Neural cell (in vitro differentiated cells): ENCODE measurements around the gene RABGEF1. TPM values are rescaled to one million over a fixed set of nuclear protein-coding genes. Genes with fewer than 3 reads are reported as not detected.

Source experiments
- H2AFZ ChIP-seq: fragments of 200-600, 300-800 bp; sonication (generic), shearing (Covaris generic); 2 replicates; pipeline ENCODE4 v1.6.0; 2014; ENCODE audit warnings: low read depth, mild to moderate bottlenecking, antibody characterized with exemption, low read length, moderate library complexity
- H3F3A ChIP-seq: fragments of 200-600 bp; shearing (Covaris generic); 2 replicates; pipeline ENCODE4 v1.6.1; 2016; ENCODE audit warnings: mild to moderate bottlenecking, moderate library complexity, mixed read lengths, antibody characterized with exemption, low read length; ENCODE audit not compliant: insufficient read depth, poor library complexity, severe bottlenecking
- H3K27ac ChIP-seq: fragments of 200-600, 300-800 bp; sonication (generic), shearing (Covaris generic); 2 replicates; pipeline ENCODE4 v1.5.1; 2014; ENCODE audit warnings: mild to moderate bottlenecking, low read length, moderate library complexity
- H3K27me3 ChIP-seq: fragments of 300-800, 200-600 bp; sonication (generic), shearing (Covaris generic); 2 replicates; pipeline ENCODE4 v1.6.0; 2014; ENCODE audit warnings: mild to moderate bottlenecking, low read depth, low read length, moderate library complexity; ENCODE audit not compliant: insufficient read depth
- H3K36me3 ChIP-seq: fragments of 300-800, 200-600 bp; sonication (generic), shearing (Covaris generic); 2 replicates; pipeline ENCODE4 v1.5.1; 2014; ENCODE audit warnings: mild to moderate bottlenecking, antibody characterized with exemption, low read length, moderate library complexity; ENCODE audit not compliant: insufficient read depth
- H3K4me2 ChIP-seq: fragments of 300-800, 200-600 bp; sonication (generic), shearing (Covaris generic); 2 replicates; pipeline ENCODE4 v1.6.0; 2014; ENCODE audit warnings: mild to moderate bottlenecking, low read length
- H3K4me3 ChIP-seq: fragments of 300-800, 200-600 bp; sonication (generic), shearing (Covaris generic); 2 replicates; pipeline ENCODE4 v1.5.1; 2014; ENCODE audit warnings: mild to moderate bottlenecking, low read length, moderate library complexity
- H3K79me2 ChIP-seq: fragments of 200-600 bp; shearing (Covaris generic); replicated peaks from 2 replicates; pipeline ENCODE4 v1.6.0; 2014; ENCODE audit warnings: mild to moderate bottlenecking, low read length, moderate library complexity; ENCODE audit not compliant: insufficient read depth
- H3K9ac ChIP-seq: fragments of 300-800, 200-600 bp; sonication (generic), shearing (Covaris generic); 2 replicates; pipeline ENCODE4 v1.6.1; 2016; ENCODE audit warnings: mild to moderate bottlenecking, low read length, mixed read lengths
- H3K9me2 ChIP-seq: fragments of 200-600 bp; shearing (Covaris generic); 2 replicates; pipeline ENCODE4 v1.6.1; 2016; ENCODE audit warnings: mild to moderate bottlenecking, low read length, mixed read lengths; ENCODE audit not compliant: insufficient read depth
- H3K9me3 ChIP-seq: fragments of 200-600, 300-800 bp; sonication (generic), shearing (Covaris generic); 2 replicates; pipeline ENCODE4 v1.6.1; 2016; ENCODE audit warnings: mild to moderate bottlenecking, mixed run types, low read length, moderate library complexity, mixed read lengths
- H4K20me1 ChIP-seq: fragments of 200-600 bp; shearing (Covaris generic); 2 replicates; pipeline ENCODE4 v1.6.1; 2016; ENCODE audit warnings: mild to moderate bottlenecking, mixed run types; ENCODE audit not compliant: insufficient read depth
- EP300 ChIP-seq: fragments of 450-650 bp; conservative IDR thresholded peaks from 2 replicates; pipeline ENCODE4 v1.6.1; 2014; ENCODE audit warnings: antibody characterized with exemption, mild to moderate bottlenecking, moderate library complexity; ENCODE audit not compliant: poor library complexity, severe bottlenecking
- EZH2 ChIP-seq: fragments of 200-600, 300-800 bp; shearing (Covaris generic), sonication (generic); IDR thresholded peaks from 2 replicates; pipeline ENCODE4 v1.6.1; 2014; ENCODE audit warnings: antibody characterized with exemption, low read length, borderline replicate concordance, mild to moderate bottlenecking; ENCODE audit not compliant: insufficient read depth, poor library complexity, severe bottlenecking
- MXI1 ChIP-seq: fragments of 450-650 bp; conservative IDR thresholded peaks from 2 replicates; pipeline ENCODE4 v1.6.1; 2014; ENCODE audit warnings: antibody characterized with exemption, mild to moderate bottlenecking; ENCODE audit not compliant: poor library complexity, severe bottlenecking
- POLR2AphosphoS5 ChIP-seq: IDR thresholded peaks from 2 replicates; pipeline ENCODE4 v1.6.1; 2012
- RAD21 ChIP-seq: fragments of 450-650 bp; conservative IDR thresholded peaks from 2 replicates; pipeline ENCODE4 v1.6.1; 2014; ENCODE audit warnings: antibody characterized with exemption, mild to moderate bottlenecking, moderate library complexity
- SMC3 ChIP-seq: fragments of 450-650 bp; conservative IDR thresholded peaks from 2 replicates; pipeline ENCODE4 v1.6.1; 2014; ENCODE audit warnings: antibody characterized with exemption, mild to moderate bottlenecking, moderate library complexity; ENCODE audit not compliant: poor library complexity
- TAF1 ChIP-seq: IDR thresholded peaks from 2 replicates; pipeline ENCODE4 v1.6.1; 2012; ENCODE audit warnings: low read depth
- polyA plus RNA-seq: library from polyadenylated mRNA; depleted of rRNA; stranded (reverse); fragments of >200 nt; gene quantifications from 2 replicates; pipeline ENCODE4 v1.2.3, GENCODE V29; 2014
- TF ChIP-seq, protein P1 (sequence below): IDR thresholded peaks from 2 replicates; pipeline ENCODE4 v1.6.1; 2012; ENCODE audit warnings: borderline replicate concordance
- TF ChIP-seq, protein P2 (sequence below): fragments of 450-650 bp; IDR thresholded peaks from 2 replicates; pipeline ENCODE4 v1.5.1; 2014; ENCODE audit warnings: antibody characterized with exemption, mild to moderate bottlenecking, moderate library complexity; ENCODE audit not compliant: poor library complexity, severe bottlenecking

Gene RABGEF1
- polyA plus RNA-seq, 1 donor from 2014 or later: 34.8 TPM

DNA sequence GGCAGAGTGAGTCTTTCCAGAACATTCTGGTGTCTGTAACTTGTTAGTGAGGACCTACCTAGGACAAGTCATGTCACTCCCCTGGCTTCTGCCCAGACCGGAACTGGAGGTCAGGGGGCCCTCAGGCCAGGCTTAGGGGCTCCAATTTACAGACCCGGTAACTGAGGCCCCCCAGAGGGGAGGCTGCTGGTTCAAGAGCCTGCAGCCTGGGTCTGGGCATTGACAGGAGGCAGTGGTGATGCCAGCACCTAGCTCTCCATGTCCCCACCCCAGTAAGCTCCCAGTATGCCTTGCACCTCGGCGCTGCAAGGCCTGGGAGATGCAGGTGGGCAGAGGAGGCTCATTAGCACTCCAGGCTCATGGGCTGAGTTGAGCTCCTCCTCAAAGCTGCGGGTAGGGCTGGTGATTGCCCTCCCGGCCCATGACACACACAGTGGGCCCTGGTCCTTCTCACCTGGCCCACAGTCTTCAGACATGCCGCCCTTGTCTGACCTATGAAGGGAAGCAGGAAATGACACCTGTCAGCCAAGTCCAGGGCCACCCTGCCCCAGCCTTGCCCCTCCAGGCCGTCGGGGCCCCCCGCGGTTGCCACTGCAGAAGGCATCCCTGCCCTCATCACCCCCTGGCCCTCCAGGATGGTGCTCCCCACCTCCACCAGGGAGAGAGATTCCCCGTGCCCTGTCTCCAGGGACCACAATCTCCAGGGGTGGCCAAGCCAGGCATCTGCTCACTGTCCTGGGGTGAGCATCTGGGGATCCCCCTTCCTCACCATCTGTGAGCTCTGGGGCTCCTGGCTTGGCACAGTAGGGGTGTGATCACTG lies 92.2 kb downstream of the RABGEF1 start:
- no peaks in the 10 kb centered on the region for H3K27me3 ChIP-seq
- no peak overlapping the region for H2AFZ ChIP-seq
- H4K20me1 ChIP-seq: no peaks in the 10 kb centered on the region
- H3F3A ChIP-seq: no peaks in the 10 kb centered on the region
- H3K27ac ChIP-seq: no peak overlapping the region
- H3K79me2 ChIP-seq: no peaks in the 10 kb centered on the region
- H3K36me3 ChIP-seq: no peaks in the 10 kb centered on the region
- H3K9me2 ChIP-seq: no peaks in the 10 kb centered on the region
- no peak overlapping the region for H3K4me3 ChIP-seq
- no peaks in the 10 kb centered on the region for H3K9me3 ChIP-seq
- no peak overlapping the region for H3K9ac ChIP-seq
- TF ChIP-seq MXI1 (no peak), RAD21 (no peak)
- no peak overlapping the region for H3K4me2 ChIP-seq

DNA sequence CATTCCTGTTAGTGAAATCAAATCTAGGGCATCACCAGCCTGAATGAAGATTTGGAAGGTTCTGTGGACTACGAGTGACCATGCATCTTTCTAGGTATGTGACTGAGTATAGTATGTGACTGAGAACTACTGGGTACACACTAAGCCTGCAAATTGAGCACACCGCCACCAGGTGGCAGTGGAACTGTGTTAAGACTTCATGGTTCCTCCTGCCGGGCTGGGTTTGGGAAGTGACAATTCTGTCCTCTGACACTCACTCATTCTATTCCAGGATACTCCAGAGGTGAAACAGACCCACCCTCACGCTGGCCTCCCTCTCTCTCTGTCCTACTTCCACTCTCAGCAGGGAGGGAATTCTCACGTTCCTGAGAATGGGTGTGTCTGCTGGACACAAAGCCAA lies 96.5 kb downstream of the RABGEF1 start:
- Histone ChIP-seq H3K27ac (no peak overlapping the region), H2AFZ (no peak overlapping the region), H3K9me3 (no peaks in the 10 kb centered on the region), H3K27me3 (no peaks in the 10 kb centered on the region), H3K4me3 (no peak overlapping the region), H3K9me2 (no peaks in the 10 kb centered on the region), H4K20me1 (no peaks in the 10 kb centered on the region), H3K9ac (no peak overlapping the region), H3F3A (no peaks in the 10 kb centered on the region), H3K79me2 (no peaks in the 10 kb centered on the region), H3K36me3 (no peaks in the 10 kb centered on the region), H3K4me2 (no peak overlapping the region)
- TF ChIP-seq TAF1 (no peak), EZH2 (no peak), EP300 (no peak), RAD21 (no peak), SMC3 (no peak), POLR2AphosphoS5 (no peak), MXI1 (no peak)
- TF ChIP-seq, protein P1, sequence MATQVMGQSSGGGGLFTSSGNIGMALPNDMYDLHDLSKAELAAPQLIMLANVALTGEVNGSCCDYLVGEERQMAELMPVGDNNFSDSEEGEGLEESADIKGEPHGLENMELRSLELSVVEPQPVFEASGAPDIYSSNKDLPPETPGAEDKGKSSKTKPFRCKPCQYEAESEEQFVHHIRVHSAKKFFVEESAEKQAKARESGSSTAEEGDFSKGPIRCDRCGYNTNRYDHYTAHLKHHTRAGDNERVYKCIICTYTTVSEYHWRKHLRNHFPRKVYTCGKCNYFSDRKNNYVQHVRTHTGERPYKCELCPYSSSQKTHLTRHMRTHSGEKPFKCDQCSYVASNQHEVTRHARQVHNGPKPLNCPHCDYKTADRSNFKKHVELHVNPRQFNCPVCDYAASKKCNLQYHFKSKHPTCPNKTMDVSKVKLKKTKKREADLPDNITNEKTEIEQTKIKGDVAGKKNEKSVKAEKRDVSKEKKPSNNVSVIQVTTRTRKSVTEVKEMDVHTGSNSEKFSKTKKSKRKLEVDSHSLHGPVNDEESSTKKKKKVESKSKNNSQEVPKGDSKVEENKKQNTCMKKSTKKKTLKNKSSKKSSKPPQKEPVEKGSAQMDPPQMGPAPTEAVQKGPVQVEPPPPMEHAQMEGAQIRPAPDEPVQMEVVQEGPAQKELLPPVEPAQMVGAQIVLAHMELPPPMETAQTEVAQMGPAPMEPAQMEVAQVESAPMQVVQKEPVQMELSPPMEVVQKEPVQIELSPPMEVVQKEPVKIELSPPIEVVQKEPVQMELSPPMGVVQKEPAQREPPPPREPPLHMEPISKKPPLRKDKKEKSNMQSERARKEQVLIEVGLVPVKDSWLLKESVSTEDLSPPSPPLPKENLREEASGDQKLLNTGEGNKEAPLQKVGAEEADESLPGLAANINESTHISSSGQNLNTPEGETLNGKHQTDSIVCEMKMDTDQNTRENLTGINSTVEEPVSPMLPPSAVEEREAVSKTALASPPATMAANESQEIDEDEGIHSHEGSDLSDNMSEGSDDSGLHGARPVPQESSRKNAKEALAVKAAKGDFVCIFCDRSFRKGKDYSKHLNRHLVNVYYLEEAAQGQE: no peak
- TF ChIP-seq, protein P2, sequence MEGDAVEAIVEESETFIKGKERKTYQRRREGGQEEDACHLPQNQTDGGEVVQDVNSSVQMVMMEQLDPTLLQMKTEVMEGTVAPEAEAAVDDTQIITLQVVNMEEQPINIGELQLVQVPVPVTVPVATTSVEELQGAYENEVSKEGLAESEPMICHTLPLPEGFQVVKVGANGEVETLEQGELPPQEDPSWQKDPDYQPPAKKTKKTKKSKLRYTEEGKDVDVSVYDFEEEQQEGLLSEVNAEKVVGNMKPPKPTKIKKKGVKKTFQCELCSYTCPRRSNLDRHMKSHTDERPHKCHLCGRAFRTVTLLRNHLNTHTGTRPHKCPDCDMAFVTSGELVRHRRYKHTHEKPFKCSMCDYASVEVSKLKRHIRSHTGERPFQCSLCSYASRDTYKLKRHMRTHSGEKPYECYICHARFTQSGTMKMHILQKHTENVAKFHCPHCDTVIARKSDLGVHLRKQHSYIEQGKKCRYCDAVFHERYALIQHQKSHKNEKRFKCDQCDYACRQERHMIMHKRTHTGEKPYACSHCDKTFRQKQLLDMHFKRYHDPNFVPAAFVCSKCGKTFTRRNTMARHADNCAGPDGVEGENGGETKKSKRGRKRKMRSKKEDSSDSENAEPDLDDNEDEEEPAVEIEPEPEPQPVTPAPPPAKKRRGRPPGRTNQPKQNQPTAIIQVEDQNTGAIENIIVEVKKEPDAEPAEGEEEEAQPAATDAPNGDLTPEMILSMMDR: no peak
